GM20431 (cell line): Measurements from ENCODE around the gene BIN2.
"Not testable (repeated sequence)": the region's sequence is repeated elsewhere in the genome, so short reads cannot be mapped to it uniquely, and the experiment has no call there.

Experiments used
- in situ Hi-C: fragments of 300-500 bp; cut with MseI, MboI; formaldehyde crosslinking; loops from one replicate; pipeline ENCODE4 v1.15.0; 2020; ENCODE audit warnings: low sequenced_read_pairs; ENCODE audit not compliant: unreplicated experiment

The BIN2 gene

DNA sequence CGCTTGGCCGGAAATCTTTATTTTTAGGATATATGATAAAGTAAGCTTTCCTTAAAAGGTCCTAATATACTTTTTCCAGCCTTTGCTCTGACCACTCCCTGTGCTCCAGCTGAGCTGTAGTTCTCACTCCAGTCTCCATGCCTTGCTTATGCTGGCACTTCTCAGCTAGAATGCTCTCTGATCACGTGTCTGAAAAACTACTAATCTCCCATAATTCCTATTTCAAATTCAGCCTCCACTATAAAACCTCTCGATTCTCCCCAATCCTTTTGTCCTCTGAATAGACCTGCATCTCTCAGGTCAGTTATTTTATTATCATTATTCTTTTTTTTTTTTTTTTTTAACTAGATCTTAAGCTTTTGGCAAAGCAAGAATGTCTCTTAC lies 3.7 kb downstream of the BIN2 start:
- in situ Hi-C loops = no loop called here

GRCh38 chr12:51318846-51319599 lies 5.0 kb downstream of the BIN2 start:
- in situ Hi-C loops = no loop called here

- in situ Hi-C loops = not testable (repeated sequence)
Measured at GRCh38 chr12:51318057-51318806, 5.7 kb downstream of the BIN2 start.

DNA sequence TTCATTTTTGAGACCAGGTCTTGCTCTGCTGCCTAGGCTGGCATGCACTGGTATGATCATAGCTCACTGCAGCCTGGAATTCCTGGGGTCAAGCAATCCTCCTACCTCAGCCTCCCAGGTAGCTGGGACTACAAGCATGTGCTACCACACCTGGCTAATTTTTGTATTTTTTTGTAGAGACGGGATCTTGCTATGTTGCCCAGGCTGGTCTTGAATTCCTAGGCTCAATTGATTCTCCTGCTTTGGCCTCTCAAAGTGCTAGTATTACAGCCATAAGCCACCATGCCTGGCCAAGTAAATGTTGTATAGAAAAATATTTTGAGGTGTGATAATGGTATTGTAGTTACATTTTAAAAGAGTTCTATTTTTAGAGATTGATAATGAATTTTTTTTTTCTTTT lies 12.6 kb downstream of the BIN2 start:
- in situ Hi-C loops = no loop called here

DNA sequence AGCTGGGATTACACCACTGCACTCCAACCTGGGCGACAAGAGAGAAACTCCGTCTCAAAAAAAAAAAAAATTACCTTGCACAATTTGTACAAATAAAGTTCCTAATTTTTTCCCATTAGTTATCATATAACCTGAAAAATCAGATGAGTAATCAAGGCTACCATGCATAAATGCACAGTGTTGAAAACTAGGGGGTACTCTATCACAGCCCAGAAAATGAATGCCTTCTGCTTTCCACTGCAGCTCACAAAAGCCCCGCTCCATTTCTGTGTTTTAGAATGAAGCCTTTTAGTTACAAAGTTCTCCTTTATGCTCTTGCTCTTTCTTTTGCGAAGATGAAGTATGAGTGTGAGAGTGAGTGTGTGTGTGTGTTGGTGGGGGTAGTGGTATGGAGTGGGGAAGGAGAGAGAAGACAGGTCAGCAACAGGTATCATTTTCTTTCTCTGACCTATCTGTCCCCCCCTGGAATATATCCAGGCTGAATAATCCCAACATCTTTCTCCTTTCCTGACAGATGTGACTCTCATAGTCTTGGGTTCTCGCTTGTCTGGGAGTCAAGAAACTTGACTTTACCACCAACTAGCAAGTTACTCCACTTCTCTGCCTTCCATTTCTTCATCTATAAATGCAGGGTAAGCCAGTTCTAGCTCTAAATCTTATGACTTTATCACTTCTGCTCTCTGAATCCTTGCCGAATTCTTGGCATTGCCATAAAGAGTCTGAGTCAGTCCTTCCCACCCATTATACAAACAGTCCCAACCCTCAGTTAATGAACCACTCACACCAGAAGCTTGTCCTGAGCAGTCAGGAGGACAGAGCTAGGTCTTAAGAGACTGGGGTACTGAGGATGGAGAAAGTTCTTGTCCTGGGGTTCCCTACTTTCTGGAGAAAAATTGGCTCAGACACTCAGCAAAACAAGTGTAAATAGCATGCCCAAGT lies 16.1 kb downstream of the BIN2 start:
- in situ Hi-C loops = no loop called here

DNA sequence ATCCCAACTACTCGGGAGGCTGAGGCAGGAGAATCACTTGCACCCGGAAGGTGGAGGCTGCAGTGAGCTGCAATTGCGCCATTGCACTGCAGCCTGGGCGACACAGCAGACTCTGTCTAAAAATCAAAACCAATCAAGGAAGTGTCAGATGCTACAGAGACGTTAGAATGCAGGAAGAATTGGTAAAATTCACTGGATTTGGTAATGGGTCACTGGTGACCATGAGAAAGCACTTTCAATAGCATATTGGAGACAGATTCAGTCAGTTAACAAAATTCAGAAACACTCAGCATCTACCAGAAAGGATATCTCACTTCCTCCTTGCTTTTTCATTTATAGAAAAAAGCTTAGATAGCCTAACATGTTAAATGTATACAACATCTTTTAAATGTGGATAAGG lies 17.5 kb downstream of the BIN2 start:
- in situ Hi-C loops = no loop called here

DNA sequence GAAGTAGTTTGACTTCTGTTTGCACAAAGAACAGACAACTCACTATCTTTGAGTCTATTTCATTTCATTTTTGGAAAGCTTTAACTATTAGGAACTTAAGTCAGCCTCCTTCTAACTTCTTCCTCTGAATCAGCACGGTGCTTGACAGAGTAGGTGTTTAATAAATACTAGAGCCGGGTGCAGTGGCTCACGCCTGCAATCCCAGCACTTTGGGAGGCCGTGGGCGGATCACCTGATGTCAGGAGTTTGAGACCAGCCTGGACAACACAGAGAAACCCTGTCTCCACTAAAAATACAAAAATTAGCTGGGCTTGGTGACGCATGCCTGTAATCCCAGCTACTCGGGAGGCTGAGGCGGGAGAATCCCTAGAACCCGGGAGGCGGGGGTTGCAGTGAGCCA lies 23.2 kb downstream of the BIN2 start:
- in situ Hi-C loops = not testable (repeated sequence)

GRCh38 chr12:51295651-51296050 lies 28.3 kb downstream of the BIN2 start:
- in situ Hi-C loops = no loop called here

DNA sequence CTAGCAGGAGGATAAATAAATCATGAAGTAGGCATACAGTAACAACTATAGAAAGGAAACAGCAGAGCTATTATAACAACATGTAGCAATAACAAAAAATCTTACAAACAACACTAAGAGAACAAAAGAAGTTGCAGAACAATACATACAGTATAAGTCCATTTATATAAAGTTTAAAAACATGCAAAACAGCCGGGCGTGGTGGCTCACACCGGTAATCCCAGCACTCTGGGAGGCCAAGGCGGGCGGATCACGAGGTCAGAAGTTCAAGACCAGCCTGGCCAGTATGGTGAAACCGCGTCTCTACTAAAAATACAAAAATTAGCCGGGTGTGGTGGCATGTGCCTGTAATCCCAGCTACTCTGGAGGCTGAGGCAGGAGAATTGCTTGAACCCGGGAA lies 29.9 kb downstream of the BIN2 start:
- in situ Hi-C loops = not testable (repeated sequence)

DNA sequence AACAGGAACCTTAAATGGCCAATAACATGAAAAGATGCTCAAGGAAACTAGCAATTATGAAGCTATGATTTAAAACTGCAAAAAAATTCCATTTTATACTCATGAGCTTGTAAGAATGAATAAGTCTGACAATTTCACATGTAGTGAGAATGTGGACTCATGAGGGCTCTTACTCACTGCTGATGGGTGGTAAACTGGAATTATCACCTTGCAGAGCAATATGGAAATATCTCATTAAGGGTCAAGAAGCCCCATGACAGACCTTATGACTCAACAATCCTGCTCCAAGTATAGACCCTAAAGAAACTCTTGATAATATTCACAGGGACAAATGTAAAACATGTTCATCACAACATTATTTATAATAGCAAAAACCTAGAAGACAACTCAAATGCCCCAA lies 30.3 kb downstream of the BIN2 start:
- in situ Hi-C loops = no loop called here

DNA sequence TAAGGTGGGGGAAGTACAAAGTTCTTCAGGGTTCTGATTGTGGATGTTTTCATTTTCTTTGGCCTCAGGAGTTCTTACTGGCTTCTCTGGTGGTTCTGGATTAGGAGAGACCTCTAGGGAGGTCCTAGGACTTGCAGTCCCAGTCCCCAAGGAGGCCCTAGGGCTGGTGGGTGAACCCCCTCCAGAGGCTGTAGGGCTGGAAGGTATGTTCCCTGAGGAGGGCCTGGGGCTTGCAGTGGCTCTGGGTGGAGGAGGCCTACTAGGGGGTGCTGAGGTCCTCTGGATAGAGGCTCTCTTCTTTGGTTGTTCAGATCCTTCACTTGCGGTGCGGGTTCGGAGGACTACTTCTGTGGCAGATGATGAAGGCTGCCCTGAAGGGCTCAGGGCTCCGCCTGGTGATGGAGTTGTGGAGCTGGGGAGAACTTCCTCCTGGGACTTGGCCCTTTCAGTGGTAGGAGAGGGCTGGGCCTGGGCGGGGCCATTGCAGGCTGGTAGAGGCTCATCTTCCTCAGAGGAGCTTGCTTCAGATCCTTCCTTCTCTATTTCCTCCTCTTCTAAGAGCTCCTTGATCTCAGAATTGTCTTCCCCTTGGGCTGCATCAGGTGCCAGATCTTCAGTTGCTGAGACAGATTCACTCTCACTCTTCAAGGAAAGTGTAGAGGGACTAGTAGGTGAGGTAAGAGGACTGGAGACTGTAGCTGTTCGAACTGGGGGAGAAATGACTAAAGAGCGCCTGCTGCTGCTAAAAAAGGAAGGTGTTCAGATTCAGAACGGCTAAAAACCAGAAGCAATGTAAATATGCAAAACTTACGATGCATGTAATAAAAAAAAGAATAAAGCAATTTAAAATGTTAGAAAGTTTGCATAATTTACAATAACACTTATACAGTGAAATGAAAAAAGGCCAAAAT lies 32.1 kb downstream of the BIN2 start:
- in situ Hi-C loops = not testable (repeated sequence)

- in situ Hi-C loops = no loop called here
Measured at GRCh38 chr12:51285843-51286242, 38.1 kb downstream of the BIN2 start.

DNA sequence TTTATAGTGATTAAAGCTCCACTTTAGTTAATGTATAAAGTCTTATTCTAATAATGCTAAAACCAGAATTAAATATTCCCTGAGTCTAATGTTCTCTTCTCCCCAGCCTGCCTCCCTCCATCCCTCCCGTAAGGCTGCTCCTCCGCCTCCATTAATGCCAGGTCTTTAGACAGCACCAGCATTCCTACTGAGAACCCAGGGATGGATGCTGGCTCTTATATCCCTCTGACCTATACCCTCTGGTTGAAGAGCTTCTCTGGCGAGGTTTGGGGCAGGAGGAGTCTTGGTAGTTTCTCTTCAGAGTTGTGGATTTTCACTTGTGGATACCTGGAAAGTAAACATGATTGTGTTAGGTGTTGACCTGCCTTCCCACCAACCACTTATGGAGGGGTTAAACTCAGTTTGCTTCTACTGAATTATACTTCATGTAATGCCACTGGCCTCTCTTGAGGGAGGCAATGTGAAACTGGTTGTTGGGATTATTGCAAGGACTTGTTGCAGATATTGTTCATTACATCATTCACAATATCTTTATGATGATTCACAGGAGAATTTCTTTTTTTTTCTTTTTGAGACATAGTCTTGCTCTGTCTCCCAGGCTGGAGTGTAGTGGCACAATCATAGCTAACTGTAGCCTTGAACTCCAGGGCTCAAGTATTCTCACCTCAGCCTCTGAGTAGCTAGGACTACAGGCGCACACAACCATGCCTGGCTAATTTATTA lies 42.6 kb downstream of the BIN2 start:
- in situ Hi-C loops = no loop called here

DNA sequence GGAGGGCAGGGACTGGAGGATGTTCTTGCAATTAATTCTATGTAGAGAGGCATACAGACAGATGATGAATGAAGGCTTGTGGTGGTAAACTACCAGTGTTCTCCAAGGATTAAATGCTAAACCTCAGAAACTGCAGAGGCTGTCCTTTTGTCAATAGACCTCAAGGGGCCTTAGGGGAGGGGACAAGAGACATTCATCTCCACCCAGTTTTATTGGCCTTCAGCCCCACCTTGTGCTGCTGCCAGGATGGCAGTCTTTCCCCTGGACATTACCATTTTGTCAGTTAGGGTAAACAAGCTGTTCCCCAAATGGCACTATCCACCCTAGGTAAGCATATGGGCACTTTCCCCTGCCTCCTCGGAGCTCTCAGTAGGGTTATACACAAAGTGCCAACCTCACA lies 48.9 kb downstream of the BIN2 start:
- in situ Hi-C loops = no loop called here

GRCh38 chr12:51272810-51273209 lies 51.2 kb downstream of the BIN2 start:
- in situ Hi-C loops = not testable (repeated sequence)

- in situ Hi-C loops = no loop called here
Measured at GRCh38 chr12:51270951-51271518, 52.9 kb downstream of the BIN2 start.

- in situ Hi-C loops = no loop called here
Measured at GRCh38 chr12:51270067-51270950, 53.7 kb downstream of the BIN2 start, which contains the start of gene SMAGP. SMAGP (minus strand) TSS chr12:51270415; CDS start chr12:51269278, 1,137 bp downstream.
